GM19468 (cell line): ENCODE measurements around the gene BACH2.
A peak's percentile ranks its signal among the peaks of the same experiment; 100 is the strongest.

ENCODE experiments used
- ATAC-seq: cut with Tn5 transposase; IDR thresholded peaks from one replicate; pipeline ENCODE4 v1.9.1; 2021; ENCODE audit warnings: mild to moderate bottlenecking, moderate library complexity, moderate number of reproducible peaks; ENCODE audit not compliant: unreplicated experiment; ENCODE audit errors: extremely low read depth

BACH2 gene

GRCh38 chr6:90190752-90191395 is 105.8 kb downstream of the BACH2 start:
- peak; percentile 53 for ATAC-seq

- no peak for ATAC-seq
These were observed 106.5 kb downstream of the BACH2 start for GRCh38 chr6:90190131-90190530.

- ATAC-seq, result no peak
These were observed 109.1 kb downstream of the BACH2 start for GRCh38 chr6:90187437-90188121.

- no peak for ATAC-seq
These were observed 109.8 kb downstream of the BACH2 start for GRCh38 chr6:90186637-90187371.

- ATAC-seq, result no peak
These were observed 110.6 kb downstream of the BACH2 start for GRCh38 chr6:90186026-90186425.

- ATAC-seq, result no peak
These were observed 112.0 kb downstream of the BACH2 start for GRCh38 chr6:90184334-90185298.

- no peak for ATAC-seq
These were observed 112.9 kb downstream of the BACH2 start for GRCh38 chr6:90183587-90184333.

- ATAC-seq, result no peak
These were observed 116.1 kb downstream of the BACH2 start for GRCh38 chr6:90180526-90180925.

- ATAC-seq, result no peak
These were observed 117.2 kb downstream of the BACH2 start for GRCh38 chr6:90179190-90180169.

- ATAC-seq, result no peak
These were observed 118.2 kb downstream of the BACH2 start for GRCh38 chr6:90178384-90178855.

GRCh38 chr6:90177544-90178383 is 118.9 kb downstream of the BACH2 start:
- ATAC-seq, result no peak

- no peak for ATAC-seq
These were observed 120.8 kb downstream of the BACH2 start for GRCh38 chr6:90175627-90176538.

GRCh38 chr6:90173262-90173925 is 123.2 kb downstream of the BACH2 start:
- ATAC-seq, result no peak

GRCh38 chr6:90170601-90171000 is 126.0 kb downstream of the BACH2 start:
- no peak for ATAC-seq

- ATAC-seq, result no peak
These were observed 127.3 kb downstream of the BACH2 start for GRCh38 chr6:90169374-90169773.

GRCh38 chr6:90168693-90169131 is 127.9 kb downstream of the BACH2 start:
- no peak for ATAC-seq
